M059J (cell line): ENCODE data around the gene SCAI. TPM values are rescaled to one million over a fixed set of nuclear protein-coding genes. Genes with fewer than 3 reads are reported as not detected.
"Not testable (repeated sequence)": the region's sequence is repeated elsewhere in the genome, so short reads cannot be mapped to it uniquely, and the experiment has no call there.

ENCODE experiments used
- DNase-seq: peaks from one replicate; pipeline ENCODE4 v3.0.0-alpha.2; 2012; ENCODE audit warnings: low read depth
- total RNA-seq: library from RNA; depleted of rRNA; stranded (reverse); fragments of >200 nt; shearing (Covaris generic); gene quantifications from 2 replicates; pipeline ENCODE4 v1.2.3, GENCODE V29; 2014

Gene SCAI
- total RNA-seq, 1 experiment from 2014 or later, result 3.0 TPM

GRCh38 chr9:125150349-125151245, 7.3 kb upstream of the SCAI start:
- DNase-seq, result no peak

- no peak for DNase-seq
Observed at GRCh38 chr9:125147401-125147951, 4.1 kb upstream of the SCAI start.

- peak; percentile 66 for DNase-seq
Observed at GRCh38 chr9:125146247-125146646, 2.9 kb upstream of the SCAI start.

- DNase-seq, result no peak
Observed at GRCh38 chr9:125145425-125145824, 2.1 kb upstream of the SCAI start.

- no peak for DNase-seq
Observed at GRCh38 chr9:125142560-125143376, 560 bp downstream of the SCAI start.

- DNase-seq, result no peak
Observed at GRCh38 chr9:125141751-125142150, 1.6 kb downstream of the SCAI start.

GRCh38 chr9:125141251-125141650, 2.1 kb downstream of the SCAI start:
- no peak for DNase-seq

GRCh38 chr9:125140576-125140975, 2.8 kb downstream of the SCAI start:
- DNase-seq, result no peak

- DNase-seq, result peak; percentile 75
Observed at GRCh38 chr9:125137200-125137599, 6.1 kb downstream of the SCAI start.

GRCh38 chr9:125134976-125135375, 8.4 kb downstream of the SCAI start:
- no peak for DNase-seq

GRCh38 chr9:125133403-125134329, 9.7 kb downstream of the SCAI start:
- DNase-seq, result no peak

- DNase-seq, result no peak
Observed at GRCh38 chr9:125131778-125132177, 11.6 kb downstream of the SCAI start.

GRCh38 chr9:125126019-125126746, 17.1 kb downstream of the SCAI start:
- DNase-seq, result peak; percentile 99

- peak; percentile 55 for DNase-seq
Observed at GRCh38 chr9:125125523-125125922, 17.8 kb downstream of the SCAI start.

GRCh38 chr9:125121146-125121545, 22.2 kb downstream of the SCAI start:
- peak; percentile 31 for DNase-seq

GRCh38 chr9:125119643-125120286, 23.6 kb downstream of the SCAI start:
- peak; percentile 54 for DNase-seq

GRCh38 chr9:125118696-125119095, 24.6 kb downstream of the SCAI start:
- not testable (repeated sequence) for DNase-seq

- DNase-seq, result not testable (repeated sequence)
Observed at GRCh38 chr9:125114503-125114902, 28.8 kb downstream of the SCAI start.

GRCh38 chr9:125110464-125110863, 32.9 kb downstream of the SCAI start:
- no peak for DNase-seq

GRCh38 chr9:125108541-125108940, 34.8 kb downstream of the SCAI start:
- not testable (repeated sequence) for DNase-seq
